ENCODE measurements around the gene CFHR5.
"Not testable (repeated sequence)": the region's sequence is repeated elsewhere in the genome, so short reads cannot be mapped to it uniquely, and the experiment has no call there.

The CFHR5 gene

DNA sequence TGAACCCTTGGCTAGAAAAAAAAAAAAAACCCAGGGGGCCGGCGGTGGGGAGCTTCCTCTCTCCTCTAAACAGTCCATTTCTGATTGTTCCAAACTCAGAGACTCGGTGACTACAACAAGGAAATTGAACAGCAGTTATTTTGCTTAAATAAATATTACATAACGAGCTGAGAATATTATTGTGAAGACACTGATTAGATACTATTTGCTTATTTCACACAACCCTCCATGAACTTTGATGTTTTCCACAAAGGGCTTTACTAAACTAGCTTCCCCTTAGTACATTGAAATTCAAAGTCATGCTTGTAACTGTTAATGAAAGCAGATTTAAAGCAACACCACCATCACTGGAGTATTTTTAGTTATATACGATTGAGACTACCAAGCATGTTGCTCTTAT lies at the start of gene CFHR5:
TSS of gene CFHR5 (plus strand) at position 279 of the 400 bp plus-strand sequence. CDS start at position 388, 109 bp downstream.
- no peak for DNase-seq

GRCh38 chr1:196932853-196933252 lies 44.5 kb upstream of the CFHR5 start:
- DNase-seq, result not testable (repeated sequence)

DNA sequence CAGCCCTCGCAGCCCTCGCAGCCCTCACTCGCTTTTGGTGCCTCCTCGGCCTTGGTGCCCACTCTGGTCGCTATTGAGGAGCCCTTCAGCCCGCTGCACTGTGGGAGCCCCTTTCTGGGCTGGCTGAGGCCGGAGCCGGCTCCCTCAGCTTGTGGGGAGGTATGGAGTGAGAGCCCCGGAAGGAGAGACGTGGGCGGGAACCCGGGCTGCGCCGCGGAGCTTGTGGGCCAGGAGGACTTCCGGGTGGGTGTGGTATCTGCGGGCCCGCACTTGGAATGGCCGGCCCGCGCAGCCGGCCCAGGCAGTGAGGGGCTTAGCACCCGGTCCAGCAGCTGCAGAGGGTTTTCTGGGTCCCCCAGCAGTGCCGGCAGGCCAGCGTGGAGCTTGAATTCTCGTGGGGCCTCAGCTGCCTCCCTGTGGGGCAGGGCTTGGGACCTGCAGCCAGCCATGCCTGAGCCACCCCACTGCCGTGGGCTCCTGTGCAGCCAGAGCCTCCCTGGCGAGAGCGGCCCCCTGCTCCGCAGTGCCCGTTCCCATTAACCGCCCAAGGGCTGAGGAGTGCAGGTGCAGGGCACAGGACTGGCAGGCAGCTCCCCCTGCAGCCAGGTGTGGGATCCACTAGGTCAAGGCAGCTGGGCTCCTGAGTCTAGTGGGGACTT lies 43.7 kb upstream of the CFHR5 start:
- DNase-seq, result no peak

- DNase-seq, result not testable (repeated sequence)
These were observed 35.9 kb upstream of the CFHR5 start for GRCh38 chr1:196941474-196941873.

DNA sequence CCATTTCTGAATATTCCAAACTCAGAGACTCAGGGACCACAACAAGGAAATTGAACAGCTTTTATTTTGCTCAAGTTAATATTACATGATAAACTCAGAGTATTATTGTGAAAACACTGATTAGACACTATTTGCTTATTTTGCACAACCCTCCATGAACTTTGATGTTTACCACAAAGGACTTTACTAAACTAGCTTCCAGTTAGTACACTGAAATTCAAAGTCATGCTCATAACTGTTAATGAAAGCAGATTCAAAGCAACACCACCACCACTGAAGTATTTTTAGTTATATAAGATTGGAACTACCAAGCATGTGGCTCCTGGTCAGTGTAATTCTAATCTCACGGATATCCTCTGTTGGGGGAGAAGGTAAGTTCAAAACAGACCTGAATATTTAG lies 33.8 kb upstream of the CFHR5 start, which contains the start of gene CFHR2:
TSS of gene CFHR2 (plus strand) at position 171 of the 400 bp plus-strand sequence. CDS start at position 314, 143 bp downstream.
- not testable (repeated sequence) for DNase-seq

- no peak for DNase-seq
These were observed 25.5 kb upstream of the CFHR5 start for GRCh38 chr1:196951711-196952394.

- no peak for DNase-seq
These were observed 22.6 kb upstream of the CFHR5 start for GRCh38 chr1:196954778-196955177.

- DNase-seq, result no peak
These were observed 21.4 kb upstream of the CFHR5 start for GRCh38 chr1:196955926-196956325.

DNA sequence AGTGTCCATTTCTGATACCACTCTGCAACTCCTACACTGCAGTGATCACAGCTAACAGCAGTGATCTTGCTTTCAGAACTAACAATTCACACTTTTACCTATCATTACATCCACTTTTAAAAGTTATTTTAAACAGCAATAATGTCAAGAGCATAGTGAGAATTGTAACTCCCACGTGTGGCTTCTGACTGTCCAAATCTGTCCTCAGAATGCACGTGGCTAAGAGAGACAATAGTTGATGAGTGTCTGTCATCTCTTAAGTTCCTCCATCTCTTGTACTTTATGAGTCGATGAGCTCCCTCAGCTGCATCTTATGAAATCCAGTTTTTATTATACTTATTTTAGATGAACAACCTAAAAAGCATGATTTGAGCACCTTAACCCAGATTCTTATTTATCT lies 16.5 kb upstream of the CFHR5 start:
- DNase-seq, result no peak

- DNase-seq, result no peak
These were observed 7.2 kb upstream of the CFHR5 start for GRCh38 chr1:196970182-196970581.

DNA sequence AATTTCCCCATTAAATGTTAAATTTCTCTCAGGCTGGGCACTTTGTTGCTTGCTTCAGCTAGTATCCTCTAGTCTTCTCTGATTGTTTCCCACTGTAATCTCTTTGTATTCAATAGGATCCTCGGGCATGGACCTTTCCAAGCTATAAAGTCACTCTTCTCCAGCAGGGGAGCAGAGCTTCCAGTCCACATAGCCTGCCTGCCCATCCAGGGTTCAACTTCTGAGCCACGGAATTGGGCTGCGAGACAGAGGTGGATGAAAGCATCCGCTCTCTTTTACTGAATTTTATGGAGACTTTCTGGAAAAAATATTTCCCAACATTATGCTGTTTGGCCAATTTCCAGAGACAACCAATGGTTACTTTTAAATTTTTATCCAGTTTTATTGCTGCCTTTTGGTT lies 1.1 kb upstream of the CFHR5 start:
- DNase-seq, result no peak

DNA sequence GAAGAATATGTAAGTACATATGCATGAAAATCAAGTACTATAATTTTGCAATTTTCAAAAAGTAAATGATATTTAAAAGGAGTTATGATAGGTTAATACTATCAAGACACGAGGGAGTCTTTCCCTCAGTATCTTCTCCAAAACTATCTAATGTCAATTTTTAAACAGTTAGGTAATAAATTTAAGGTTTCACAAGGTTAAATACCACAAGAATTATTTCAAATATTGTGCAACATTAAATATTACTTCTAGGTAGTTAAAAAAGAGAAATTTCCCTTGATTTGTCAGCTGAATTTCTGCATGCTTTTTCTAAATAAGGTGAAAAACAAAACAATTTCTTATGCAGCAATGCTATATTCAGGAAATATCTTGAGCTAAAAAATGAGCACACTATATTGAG lies 3.5 kb downstream of the CFHR5 start:
- DNase-seq, result no peak

DNA sequence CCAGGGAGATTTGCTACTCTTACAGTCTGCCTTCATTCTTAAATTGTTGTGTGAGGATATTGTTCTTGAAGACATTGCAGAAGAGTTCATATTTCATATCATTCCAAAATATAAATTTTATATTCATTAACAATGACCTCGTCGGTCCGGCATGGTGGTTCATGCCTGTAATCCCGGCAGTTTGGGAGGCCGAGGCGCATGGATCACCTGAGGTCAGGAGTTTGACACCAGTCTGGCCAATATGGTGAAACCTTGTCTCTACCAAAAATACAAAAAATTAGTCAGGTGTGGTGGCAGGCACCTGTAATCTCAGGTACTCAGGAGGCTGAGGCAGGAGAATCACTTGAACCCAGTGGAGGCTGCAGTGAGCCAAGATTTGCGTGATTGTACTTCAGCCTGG lies 4.9 kb downstream of the CFHR5 start:
- DNase-seq, result not testable (repeated sequence)

- not testable (repeated sequence) for DNase-seq
These were observed 14.7 kb downstream of the CFHR5 start for GRCh38 chr1:196991919-196992651.

DNA sequence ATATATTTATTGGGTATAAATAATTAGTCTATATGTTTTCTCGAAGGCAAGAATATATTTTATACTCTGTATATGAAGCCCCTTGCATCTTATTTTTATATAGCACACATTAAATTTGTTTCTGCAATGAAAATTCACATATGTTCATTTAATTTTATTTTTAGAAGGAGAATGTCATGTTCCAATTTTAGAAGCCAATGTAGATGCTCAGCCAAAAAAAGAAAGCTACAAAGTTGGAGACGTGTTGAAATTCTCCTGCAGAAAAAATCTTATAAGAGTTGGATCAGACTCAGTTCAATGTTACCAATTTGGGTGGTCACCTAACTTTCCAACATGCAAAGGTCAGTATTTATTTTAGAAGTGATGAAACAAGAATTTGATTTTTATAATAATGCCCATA lies 16.6 kb downstream of the CFHR5 start:
- DNase-seq, result no peak

GRCh38 chr1:196997423-196997822 lies 20.1 kb downstream of the CFHR5 start:
- no peak for DNase-seq

DNA sequence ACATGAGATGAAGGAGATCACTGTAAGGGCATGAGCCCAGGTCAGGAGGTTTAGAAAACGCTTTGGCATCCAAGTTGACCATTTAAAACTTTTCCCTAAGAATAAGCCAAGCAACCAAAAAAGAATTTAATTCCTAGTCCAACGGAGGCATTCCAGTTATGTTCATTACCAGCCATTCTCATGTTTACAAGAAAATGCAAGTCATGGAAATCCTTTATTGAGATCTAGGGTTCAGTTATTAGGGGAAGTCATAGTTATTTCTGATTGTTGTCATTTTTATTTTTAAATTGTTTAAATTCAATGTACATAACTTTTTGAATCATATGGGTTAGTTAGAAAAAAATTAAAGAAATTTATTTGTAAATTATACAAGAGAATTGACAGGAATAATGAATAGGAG lies 24.5 kb downstream of the CFHR5 start:
- no peak for DNase-seq

DNA sequence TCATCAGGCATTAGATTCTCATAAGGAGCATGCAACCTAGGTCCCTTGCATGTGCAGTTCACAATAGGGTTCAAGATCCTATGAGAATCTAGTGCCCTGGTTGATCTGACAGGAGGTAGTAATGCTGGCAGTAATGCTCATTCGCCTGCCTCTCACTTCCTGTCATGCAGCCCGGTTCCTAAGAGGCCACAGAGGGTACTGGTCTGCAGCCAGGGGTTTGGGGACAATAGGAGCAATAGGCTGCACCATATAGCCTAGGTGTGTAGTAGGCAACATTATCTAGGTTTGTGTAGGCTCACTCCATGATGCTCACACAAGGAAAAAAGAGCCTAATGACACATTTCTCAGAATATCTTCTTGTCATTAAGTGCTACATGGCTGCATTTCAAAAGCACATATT lies 25.8 kb downstream of the CFHR5 start:
- no peak for DNase-seq

DNA sequence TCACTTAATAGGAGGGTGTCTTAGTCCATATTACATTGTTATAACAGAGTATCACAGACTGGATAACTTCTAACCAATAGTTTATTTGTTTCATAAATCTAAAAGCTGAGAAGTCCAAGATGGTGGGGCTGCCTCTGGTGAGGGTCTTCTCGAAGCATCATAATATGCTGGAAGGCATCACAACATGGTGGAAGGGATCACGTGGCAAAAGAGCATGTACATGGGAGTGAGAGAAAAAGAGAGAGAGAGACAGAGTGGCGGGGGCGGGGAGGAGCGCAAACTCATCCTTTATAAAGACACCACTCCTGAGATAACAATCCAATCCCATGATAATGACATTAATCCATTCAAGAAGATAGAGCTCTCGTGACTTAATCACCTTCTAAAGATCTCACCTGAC lies 31.5 kb downstream of the CFHR5 start:
- DNase-seq, result no peak

DNA sequence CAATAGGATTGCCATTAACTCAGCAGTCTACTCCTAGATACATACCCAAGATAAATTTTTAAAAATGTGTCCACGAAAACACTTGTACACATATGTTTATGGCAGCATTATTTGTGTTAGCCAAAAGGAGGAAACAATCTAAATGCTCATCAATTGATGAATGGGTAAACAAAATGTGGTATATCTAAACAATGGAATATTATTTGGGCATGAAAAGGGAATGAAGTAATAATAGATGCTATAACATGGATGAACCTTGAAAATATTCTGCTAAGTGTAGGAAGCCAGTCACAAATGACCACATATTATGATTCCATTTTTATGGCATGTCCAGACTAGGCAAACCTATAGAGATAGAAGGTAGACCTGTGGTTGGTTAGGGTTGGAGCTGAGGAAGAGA lies 34.3 kb downstream of the CFHR5 start:
- DNase-seq, result no peak

DNA sequence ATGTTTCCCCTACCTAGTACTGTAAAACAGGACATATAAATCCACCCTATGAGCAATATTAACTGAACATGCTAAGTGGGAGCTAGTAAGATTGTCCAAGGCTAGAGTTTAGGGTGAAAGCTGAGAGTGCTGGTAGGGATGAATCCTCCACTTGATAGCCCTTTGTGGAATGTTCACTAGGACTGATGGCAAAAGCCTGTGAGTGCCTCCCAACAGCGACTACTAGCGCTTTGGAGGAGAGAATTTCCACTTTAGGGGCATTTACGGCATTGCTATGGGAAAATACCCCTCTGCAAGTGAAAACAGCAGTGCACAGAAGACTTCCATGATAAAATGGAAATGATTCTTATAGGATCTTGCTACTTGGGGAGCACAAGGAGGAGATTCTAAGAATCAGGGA lies 35.9 kb downstream of the CFHR5 start:
- DNase-seq, result no peak

GRCh38 chr1:197016751-197017150 lies 39.4 kb downstream of the CFHR5 start:
- no peak for DNase-seq

GRCh38 chr1:197017558-197018146 lies 40.3 kb downstream of the CFHR5 start:
- DNase-seq, result no peak

Measured in hippocampal formation (tissue), 2 donors.